GM12891 (cell line): ENCODE measurements around the gene NISCH.

Source experiments
- PAX5 ChIP-seq: IDR thresholded peaks from 2 replicates; pipeline ENCODE4 v1.6.1; 2011; ENCODE audit warnings: low read length, moderate library complexity, mild to moderate bottlenecking; ENCODE audit not compliant: insufficient read depth, severe bottlenecking
- POLR2A ChIP-seq: IDR thresholded peaks from 2 replicates; pipeline ENCODE4 v1.6.1; 2011; ENCODE audit warnings: low read depth, low read length, control low read depth
- POLR2AphosphoS5 ChIP-seq: IDR thresholded peaks from 2 replicates; pipeline ENCODE4 v1.6.1; 2011; ENCODE audit warnings: low read depth, low read length, control low read depth
- POU2F2 ChIP-seq: IDR thresholded peaks from 2 replicates; pipeline ENCODE4 v1.6.1; 2011; ENCODE audit warnings: low read depth, mild to moderate bottlenecking, control low read depth, low read length, moderate library complexity
- SPI1 ChIP-seq: IDR thresholded peaks from 2 replicates; pipeline ENCODE4 v1.6.1; 2011; ENCODE audit warnings: low read depth, low read length, control low read depth
- TAF1 ChIP-seq: IDR thresholded peaks from 2 replicates; pipeline ENCODE4 v1.6.1; 2011; ENCODE audit warnings: low read depth, low read length, control low read depth

DNA sequence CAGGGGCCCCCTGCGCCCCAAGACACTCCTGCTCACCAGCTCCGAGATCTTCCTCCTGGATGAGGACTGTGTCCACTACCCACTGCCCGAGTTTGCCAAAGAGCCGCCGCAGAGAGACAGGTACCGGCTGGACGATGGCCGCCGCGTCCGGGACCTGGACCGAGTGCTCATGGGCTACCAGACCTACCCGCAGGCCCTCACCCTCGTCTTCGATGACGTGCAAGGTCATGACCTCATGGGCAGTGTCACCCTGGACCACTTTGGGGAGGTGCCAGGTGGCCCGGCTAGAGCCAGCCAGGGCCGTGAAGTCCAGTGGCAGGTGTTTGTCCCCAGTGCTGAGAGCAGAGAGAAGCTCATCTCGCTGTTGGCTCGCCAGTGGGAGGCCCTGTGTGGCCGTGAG lies 36.7 kb downstream of the NISCH start:
- TF ChIP-seq POLR2A: no peak
- TF ChIP-seq POLR2AphosphoS5: no peak
- no peak for TF ChIP-seq TAF1
- no peak for TF ChIP-seq POU2F2
- TF ChIP-seq SPI1: no peak
- no peak for TF ChIP-seq PAX5
